ENCODE results near the gene VAV1. TPM values are rescaled to one million over a fixed set of nuclear protein-coding genes. Genes with fewer than 3 reads are reported as not detected.
"Not testable (repeated sequence)": the region's sequence is repeated elsewhere in the genome, so short reads cannot be mapped to it uniquely, and the experiment has no call there.

VAV1 gene
- total RNA-seq, 4 donors from 2014 or later, result 9.4 to 18.9 (median 13.5) TPM

- TF ChIP-seq CTCF (IDR thresholded peaks at IDR 0.05), result no peak
- DNase-seq (ENCODE audit: low spot score) (no peak), ATAC-seq (ENCODE audit: low FRiP score) (no peak)
These were observed 49.8 kb downstream of the VAV1 start for GRCh38 chr19:6822311-6822670.

- TF ChIP-seq CTCF (IDR thresholded peaks at IDR 0.05), result no peak
- ATAC-seq (ENCODE audit: low FRiP score) (no peak), DNase-seq (ENCODE audit: low spot score) (no peak)
These were observed 52.7 kb downstream of the VAV1 start for GRCh38 chr19:6825076-6825774.

GRCh38 chr19:6826281-6826920 is 53.9 kb downstream of the VAV1 start:
- ATAC-seq (ENCODE audit: low FRiP score), result no peak
- no peak for TF ChIP-seq CTCF (IDR thresholded peaks at IDR 0.05)
- no peak for DNase-seq (ENCODE audit: low spot score)

- TF ChIP-seq CTCF (IDR thresholded peaks at IDR 0.05), result no peak
- DNase-seq (ENCODE audit: low spot score) (no peak), ATAC-seq (ENCODE audit: low FRiP score) (no peak)
These were observed 55.8 kb downstream of the VAV1 start for GRCh38 chr19:6828306-6828697.

GRCh38 chr19:6828698-6829633 is 56.5 kb downstream of the VAV1 start:
- DNase-seq (ENCODE audit: low spot score), result no peak
- TF ChIP-seq CTCF (IDR thresholded peaks at IDR 0.05), result no peak
- ATAC-seq (ENCODE audit: low FRiP score), result no peak

GRCh38 chr19:6829829-6830228 is 57.3 kb downstream of the VAV1 start:
- not testable (repeated sequence) for DNase-seq (ENCODE audit: low spot score); ATAC-seq (ENCODE audit: low FRiP score)

GRCh38 chr19:6831084-6831483 is 58.6 kb downstream of the VAV1 start:
- DNase-seq (ENCODE audit: low spot score); ATAC-seq (ENCODE audit: low FRiP score): not testable (repeated sequence)
